H1 (cell line): Measurements from ENCODE around the gene KANTR. TPM values are rescaled to one million over a fixed set of nuclear protein-coding genes. Genes with fewer than 3 reads are reported as not detected.

Source experiments
- CTCF ChIA-PET: fragments of 300-600 bp; sonication (Branson Sonifier 250); formaldehyde crosslinking; loops from one replicate; lab custom pipeline; 2021; ENCODE audit not compliant: partially characterized antibody; lab: Charles Lee
- POLR2A ChIA-PET: fragments of 300-600 bp; sonication (Branson Sonifier 250); formaldehyde crosslinking; loops from one replicate; lab custom pipeline; 2021; ENCODE audit warnings: inconsistent platforms; ENCODE audit not compliant: partially characterized antibody; lab: Charles Lee
- DNase-seq, 2 experiments: peaks; one replicate each; pipeline versions ENCODE4 v3.0.0 to v3.0.0-alpha.2; 2010 to 2022; ENCODE audit warnings: low spot score in 2 of 2, low read depth in 1 of 2, mixed read lengths in 1 of 2
- FAIRE-seq: peaks from 2 replicates; lab custom pipeline; 2011; peaks lifted over from hg19 to GRCh38; lab: Jason Lieb, UNC
- H2AFZ ChIP-seq: 2 replicates; pipeline ENCODE4 v1.8.1; 2012; ENCODE audit warnings: low read length, inconsistent platforms
- H2AK5ac ChIP-seq: 2 replicates; pipeline ENCODE4 v1.6.1; 2013; ENCODE audit warnings: low read depth, low read length
- H2BK120ac ChIP-seq: replicated peaks from 2 replicates; pipeline ENCODE3; 2013; ENCODE audit warnings: low read depth, low read length, inconsistent platforms
- H2BK12ac ChIP-seq: 2 replicates; pipeline ENCODE4 v1.6.1; 2013; ENCODE audit warnings: low read depth, low read length
- H2BK15ac ChIP-seq: 2 replicates; pipeline ENCODE4 v1.6.1; 2013; ENCODE audit warnings: low read length
- H2BK20ac ChIP-seq: 2 replicates; pipeline ENCODE4 v1.6.1; 2013; ENCODE audit warnings: low read length
- H2BK5ac ChIP-seq: 2 replicates; pipeline ENCODE4 v1.6.1; 2013; ENCODE audit warnings: low read depth, low read length
- H3K14ac ChIP-seq: 2 replicates; pipeline ENCODE4 v1.6.1; 2013; ENCODE audit warnings: inconsistent platforms; ENCODE audit not compliant: insufficient read length
- H3K18ac ChIP-seq: 2 replicates; pipeline ENCODE4 v1.6.1; 2013; ENCODE audit warnings: low read length; ENCODE audit errors: extremely low read depth
- H3K23ac ChIP-seq: 2 replicates; pipeline ENCODE4 v1.6.1; 2013; ENCODE audit warnings: inconsistent platforms; ENCODE audit not compliant: insufficient read length
- H3K23me2 ChIP-seq: 2 replicates; pipeline ENCODE4 v1.6.1; 2013; ENCODE audit warnings: low read depth, low read length
- H3K27ac ChIP-seq: 2 replicates; pipeline ENCODE4 v1.6.1; 2011; ENCODE audit warnings: low read depth, low read length, inconsistent platforms
- H3K27me3 ChIP-seq, 4 experiments: replicated peaks in 1 of 4; 1 replicate in 1 of 4; 2 replicates in 3 of 4; pipeline versions ENCODE4 v1.6.1 to v1.8.1; 2011 to 2013; ENCODE audit warnings: low read length in 3 of 4, mild to moderate bottlenecking in 3 of 4, inconsistent platforms in 2 of 4, mixed read lengths in 2 of 4, moderate library complexity in 1 of 4; ENCODE audit not compliant: control insufficient read depth in 3 of 4, insufficient read depth in 3 of 4; ENCODE audit errors: extremely low read depth in 1 of 4
- H3K36me3 ChIP-seq, 4 experiments: 2 replicates each; pipeline versions ENCODE4 v1.6.1 to v1.8.1; 2011 to 2013; ENCODE audit warnings: mild to moderate bottlenecking in 4 of 4, low read length in 3 of 4, moderate library complexity in 2 of 4, control low read depth in 1 of 4, inconsistent platforms in 1 of 4; ENCODE audit not compliant: insufficient read depth in 4 of 4, control insufficient read depth in 2 of 4
- H3K4ac ChIP-seq: replicated peaks from 2 replicates; pipeline ENCODE3; 2013; ENCODE audit warnings: low read length, low read depth, mixed read lengths, inconsistent platforms; ENCODE audit not compliant: insufficient read length
- H3K4me1 ChIP-seq, 4 experiments: replicated peaks in 1 of 4; 1 replicate in 1 of 4; 2 replicates in 3 of 4; pipeline versions ENCODE4 v1.6.1 to v1.8.1; 2011 to 2013; ENCODE audit warnings: low read length in 3 of 4, inconsistent platforms in 2 of 4, mixed read lengths in 1 of 4; ENCODE audit not compliant: insufficient read depth in 4 of 4, control insufficient read depth in 3 of 4
- H3K4me2 ChIP-seq, 2 experiments: 2 replicates each; pipeline versions ENCODE4 v1.6.1 to v1.8.1; 2011 to 2013; ENCODE audit warnings: low read depth in 2 of 2, low read length in 2 of 2, control low read depth in 1 of 2, inconsistent platforms in 1 of 2, mild to moderate bottlenecking in 1 of 2; ENCODE audit not compliant: insufficient read depth in 1 of 2
- H3K4me3 ChIP-seq, 4 experiments: fragments of 200-600, 300-600 bp in 1 of 4; sonication (generic), shearing (Covaris generic), sonication (Bioruptor Twin) in 1 of 4; 2 replicates each; pipeline versions ENCODE4 v1.5.1 to v1.8.1; 2011 to 2016; ENCODE audit warnings: low read length in 4 of 4, low read depth in 3 of 4, control low read depth in 2 of 4, inconsistent platforms in 2 of 4, mild to moderate bottlenecking in 2 of 4, mixed read lengths in 1 of 4, moderate library complexity in 1 of 4; ENCODE audit not compliant: insufficient read depth in 2 of 4; ENCODE audit errors: extremely low read depth in 1 of 4
- H3K56ac ChIP-seq: replicated peaks from 2 replicates; pipeline ENCODE3; 2013; ENCODE audit warnings: low read depth, mild to moderate bottlenecking, mixed read lengths, low read length, inconsistent platforms; ENCODE audit not compliant: insufficient read length
- H3K79me1 ChIP-seq: 2 replicates; pipeline ENCODE4 v1.6.1; 2013; ENCODE audit warnings: low read depth, low read length, control low read depth
- H3K79me2 ChIP-seq, 2 experiments: 2 replicates each; pipeline versions ENCODE4 v1.6.1 to v1.8.1; 2012 to 2013; ENCODE audit warnings: low read length in 2 of 2, mild to moderate bottlenecking in 2 of 2, inconsistent platforms in 1 of 2; ENCODE audit not compliant: insufficient read depth in 2 of 2, control insufficient read depth in 1 of 2
- H3K9ac ChIP-seq, 4 experiments: replicated peaks in 1 of 4; 1 replicate in 1 of 4; 2 replicates in 3 of 4; pipeline versions ENCODE4 v1.6.1 to v1.8.1; 2011 to 2013; ENCODE audit warnings: low read depth in 3 of 4, low read length in 3 of 4, control low read depth in 2 of 4, mild to moderate bottlenecking in 2 of 4, moderate library complexity in 2 of 4, inconsistent platforms in 1 of 4; ENCODE audit errors: extremely low read depth in 1 of 4
- H3K9me3 ChIP-seq, 2 experiments: 2 replicates each; pipeline versions ENCODE4 v1.6.1 to v1.8.1; 2012 to 2013; ENCODE audit warnings: mild to moderate bottlenecking in 2 of 2, moderate library complexity in 2 of 2, control low read depth in 1 of 2, inconsistent platforms in 1 of 2, low read depth in 1 of 2, low read length in 1 of 2, mixed read lengths in 1 of 2; ENCODE audit not compliant: insufficient read depth in 2 of 2
- H4K20me1 ChIP-seq, 2 experiments: replicated peaks in 1 of 2; 2 replicates each; pipeline versions ENCODE3 to v1.8.1; 2011 to 2013; ENCODE audit warnings: inconsistent platforms in 2 of 2, low read length in 2 of 2, mild to moderate bottlenecking in 1 of 2; ENCODE audit not compliant: insufficient read depth in 2 of 2, control insufficient read depth in 1 of 2
- H4K5ac ChIP-seq: 2 replicates; pipeline ENCODE4 v1.6.1; 2013; ENCODE audit warnings: low read length, low read depth, mixed read lengths, inconsistent platforms; ENCODE audit not compliant: insufficient read length
- H4K8ac ChIP-seq: 2 replicates; pipeline ENCODE4 v1.8.0; 2013; ENCODE audit warnings: mild to moderate bottlenecking, moderate library complexity, low read length, inconsistent platforms; ENCODE audit not compliant: insufficient read depth; ENCODE audit errors: extremely low read depth
- H4K91ac ChIP-seq: replicated peaks from 2 replicates; pipeline ENCODE3; 2013; ENCODE audit warnings: low read length, mixed read lengths, inconsistent platforms; ENCODE audit not compliant: insufficient read length
- BCL11A ChIP-seq, 2 experiments: IDR thresholded peaks; one replicate each; pipeline ENCODE4 v1.6.1; 2011; ENCODE audit warnings: low read depth in 2 of 2, low read length in 2 of 2, mild to moderate bottlenecking in 2 of 2
- CBX5 ChIP-seq: fragments of 300-800, 300-1000 bp; sonication (generic); IDR thresholded peaks from 2 replicates; pipeline ENCODE4 v1.7.1; 2016; ENCODE audit warnings: antibody characterized with exemption, low read length, low read depth
- CBX8 ChIP-seq: fragments of 300-800, 300-1000 bp; sonication (generic); IDR thresholded peaks from 2 replicates; pipeline ENCODE4 v1.7.1; 2016; ENCODE audit warnings: low read depth, low read length, borderline replicate concordance
- CHD2 ChIP-seq: IDR thresholded peaks from 2 replicates; pipeline ENCODE4 v1.6.1; 2012; ENCODE audit warnings: low read length, improper control_type of control experiment
- KDM5A ChIP-seq: fragments of 200-600 bp; IDR thresholded peaks from 2 replicates; pipeline ENCODE4 v1.7.1; 2012; ENCODE audit warnings: mild to moderate bottlenecking, low read length, inconsistent platforms, mixed read lengths
- MAX ChIP-seq: IDR thresholded peaks from 2 replicates; pipeline ENCODE4 v1.6.1; 2012; ENCODE audit warnings: inconsistent platforms
- SAP30 ChIP-seq: fragments of 300-600 bp; sonication (generic); IDR thresholded peaks from 2 replicates; pipeline ENCODE4 v1.7.1; 2012; ENCODE audit warnings: low read length, moderate library complexity, mild to moderate bottlenecking, inconsistent platforms; ENCODE audit not compliant: insufficient read depth, insufficient replicate concordance
- SP2 ChIP-seq: IDR thresholded peaks from 2 replicates; pipeline ENCODE4 v1.6.1; 2012; ENCODE audit warnings: mild to moderate bottlenecking, low read length, inconsistent platforms
- SRF ChIP-seq: IDR thresholded peaks from 2 replicates; pipeline ENCODE4 v1.6.1; 2011; ENCODE audit warnings: mild to moderate bottlenecking, low read depth, low read length, moderate library complexity
- SUZ12 ChIP-seq: fragments of 200-600 bp; sonication (generic); IDR thresholded peaks from 2 replicates; pipeline ENCODE4 v1.6.1; 2012; ENCODE audit warnings: mild to moderate bottlenecking, inconsistent platforms, low read length, moderate library complexity, mixed read lengths
- TAF7 ChIP-seq: optimal IDR thresholded peaks from 2 replicates; pipeline ENCODE3; 2011; ENCODE audit warnings: low read depth, mild to moderate bottlenecking, inconsistent platforms, low read length, moderate library complexity, borderline replicate concordance
- TEAD4 ChIP-seq: IDR thresholded peaks from 2 replicates; pipeline ENCODE4 v1.6.1; 2012; ENCODE audit warnings: low read depth, low read length, inconsistent platforms, mixed read lengths
- YY1 ChIP-seq: IDR thresholded peaks from 2 replicates; pipeline ENCODE4 v1.6.1; 2011; ENCODE audit warnings: low read depth, mild to moderate bottlenecking, low read length
- WGBS, 2 experiments: shearing (Covaris generic) in 1 of 2; methylation state at CpG; one replicate each; pipeline versions ENCODE4 v1.1.6 to v1.1.7; 2013 to 2015; ENCODE audit warnings: low lambda C conversion rate in 2 of 2, mixed read lengths in 2 of 2, inconsistent platforms in 1 of 2, low coverage in 1 of 2, missing lambda C conversion rate in 1 of 2; ENCODE audit not compliant: insufficient replicate concordance in 2 of 2, insufficient coverage in 1 of 2, insufficient read length in 1 of 2; ENCODE audit errors: extremely low coverage in 1 of 2, missing lambda C conversion rate in 1 of 2; 5-methylcytosine and 5-hydroxymethylcytosine counted together
- polyA plus RNA-seq, 7 experiments: library from polyadenylated mRNA; depleted of rRNA in 3 of 7; stranded (reverse) in 5 of 7; unstranded in 2 of 7; fragments of >200 nt in 5 of 7; fragments of 200-250 nt in 2 of 7; gene quantifications; 1 replicate in 5 of 7; 2 replicates in 1 of 7; 4 replicates in 1 of 7; pipeline versions ENCODE4 v1.2.1 to v1.2.3, GENCODE V29; 2011 to 2013; ENCODE audit warnings: missing spikeins in 2 of 7, mixed read lengths in 2 of 7
- total RNA-seq: library from RNA; stranded (reverse); fragmentation: NEBNext Ultra II Directional; extraction: Animal tissue kit (Norgen Biotek cat#: 25700); gene quantifications from 2 replicates; pipeline ENCODE4 v1.2.1, GENCODE V29; 2021

Gene KANTR
- total and polyA plus RNA-seq, 2 of the 8 experiments (the other 6 are each of a cell fraction or from before 2014, with no cell fraction given) = 7.7 to 9.5 TPM

- H3K4me2 ChIP-seq = no peak overlapping the region; a peak in 1 of 4 replicates
- no peak overlapping the region for H2BK120ac ChIP-seq
- POLR2A ChIA-PET = no interaction called here
- H2BK20ac ChIP-seq = no peak overlapping the region
- no peak overlapping the region for H2AK5ac ChIP-seq
- H3K23ac ChIP-seq = no peak overlapping the region
- no peaks in the 10 kb centered on the region; the same call in 1 of the 2 replicates for H3K79me1 ChIP-seq
- H3K14ac ChIP-seq = no peak overlapping the region
- no peak overlapping the region for H4K91ac ChIP-seq
- no peak overlapping the region for H4K8ac ChIP-seq
- no peak for TF ChIP-seq KDM5A
- no peak for TF ChIP-seq CBX5
- TF ChIP-seq MAX = no peak
- TF ChIP-seq SUZ12 = no peak
- TF ChIP-seq TAF7 = no peak
- TF ChIP-seq SRF = no peak
- no peak for TF ChIP-seq SAP30
- no peak for TF ChIP-seq CBX8
- no peak for TF ChIP-seq TEAD4
- no peak for TF ChIP-seq SP2
- no peak for TF ChIP-seq CHD2
- no peak for TF ChIP-seq BCL11A (IDR thresholded peaks at IDR 0.05; ENCODE audit: low read depth in 2 of 2, low read length in 2 of 2)
- TF ChIP-seq YY1 = no peak
- TF ChIP-seq, all 59 proteins: peak for 0
- Histone ChIP-seq H3K4ac (no peak overlapping the region), H3K23me2 (peaks cover 4% of the 10 kb centered on the region; the same call in 1 of the 2 replicates), H2BK12ac (no peak overlapping the region), H3K18ac (no peak overlapping the region), H3K36me3 (peaks cover 6 to 32% (median 17%) of the 10 kb centered on the region in 4 experiments; a peak in 7 of 8 replicates), H2AFZ (no peak overlapping the region), H3K9ac (no peak overlapping the region), H3K79me2 (peaks cover 0 to 11% of the 10 kb centered on the region in 2 experiments; a peak in 2 of 4 replicates), H3K56ac (no peak overlapping the region), H3K27me3 (no peaks in the 10 kb centered on the region), H3K4me3 (no peak overlapping the region), H3K4me1 (peaks cover 0 to 2% (median under 1%) of the 10 kb centered on the region in 4 experiments; a peak in 2 of 7 replicates), H3K27ac (no peak overlapping the region), H4K5ac (no peak overlapping the region), H2BK15ac (no peak overlapping the region), H4K20me1 (peaks cover 0 to 9% of the 10 kb centered on the region in 2 experiments), H3K9me3 (no peaks in the 10 kb centered on the region), H2BK5ac (no peak overlapping the region)
- FAIRE-seq = no peak
- DNase-seq = no peak
- CTCF ChIA-PET = interaction anchor here (1.4 kb wide), 1 partner anchor 16 kb away, joined by 3 read pairs; no protein-coding TSS in a partner anchor
- WGBS, 2 experiments = 83% methylated on average over 2 of the region's 3 CpGs; no CpG with 5 or more reads in 1 of the 2 experiments
Observed at GRCh38 chrX:53087388-53087831, 6.5 kb upstream of the KANTR start.
